Measurements from ENCODE around the gene SC5D.
A peak's percentile ranks its signal among the peaks of the same experiment; 100 is the strongest.

SC5D gene

DNA sequence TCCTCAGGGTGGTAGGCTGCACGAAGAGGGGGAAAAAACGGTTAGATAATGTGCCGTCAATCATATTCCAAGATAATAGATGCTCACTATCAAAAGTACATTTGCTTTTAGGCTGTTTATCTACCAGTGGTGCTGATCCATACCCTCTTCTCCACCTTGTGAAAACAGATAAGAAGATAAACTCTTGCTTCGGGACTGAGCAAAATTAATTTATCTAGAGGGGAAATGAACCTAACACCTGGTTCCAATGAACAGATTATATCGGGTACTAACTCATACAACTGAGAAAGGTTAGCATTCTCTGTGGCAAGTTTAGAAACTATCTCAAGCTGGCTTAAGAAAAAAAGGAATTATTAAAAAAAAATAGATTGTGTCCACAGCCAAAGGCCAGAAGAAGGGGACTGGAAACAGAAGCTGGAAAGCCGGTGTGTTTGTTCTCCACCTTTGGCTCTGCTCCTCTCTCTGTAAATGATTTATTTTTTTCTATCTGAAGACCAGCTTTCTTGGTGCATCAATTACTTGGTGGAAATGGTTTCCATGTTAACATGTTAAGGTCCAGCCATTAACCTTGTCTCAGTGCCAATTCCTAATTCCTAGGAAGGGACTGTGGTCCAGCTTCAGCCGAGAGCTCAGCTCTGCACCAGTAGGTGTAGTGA, 55.8 kb downstream of the SC5D start:
- no peak for TF ChIP-seq POU2F2 (IDR thresholded peaks at IDR 0.05; ENCODE audit: low read depth, low read length)
- no peak for TF ChIP-seq PAX5 (IDR thresholded peaks at IDR 0.05; ENCODE audit: insufficient read depth, low read length, severe bottlenecking)
- no peak for TF ChIP-seq TAF1 (IDR thresholded peaks at IDR 0.05; ENCODE audit: low read depth, low read length)
- no peak for TF ChIP-seq POLR2A (IDR thresholded peaks at IDR 0.05; ENCODE audit: low read depth, low read length)
- TF ChIP-seq SPI1 (IDR thresholded peaks at IDR 0.05; ENCODE audit: low read depth, low read length) = no peak; the same call in 1 of the 2 replicates
- TF ChIP-seq POLR2AphosphoS5 (IDR thresholded peaks at IDR 0.05; ENCODE audit: low read depth, low read length) = no peak
- DNase-seq (ENCODE audit: insufficient read length, low spot score) (no peak), FAIRE-seq (no peak)

- TF ChIP-seq POU2F2 (IDR thresholded peaks at IDR 0.05; ENCODE audit: low read depth, low read length) = no peak
- TF ChIP-seq POLR2AphosphoS5 (IDR thresholded peaks at IDR 0.05; ENCODE audit: low read depth, low read length) = no peak
- no peak for TF ChIP-seq SPI1 (IDR thresholded peaks at IDR 0.05; ENCODE audit: low read depth, low read length)
- no peak for TF ChIP-seq TAF1 (IDR thresholded peaks at IDR 0.05; ENCODE audit: low read depth, low read length)
- TF ChIP-seq PAX5 (IDR thresholded peaks at IDR 0.05; ENCODE audit: insufficient read depth, low read length, severe bottlenecking) = no peak
- peak; percentile 16 for FAIRE-seq
Measured at GRCh38 chr11:121349790-121350189, 57.2 kb downstream of the SC5D start.

GRCh38 chr11:121350314-121351082, 57.9 kb downstream of the SC5D start:
- no peak for TF ChIP-seq TAF1 (IDR thresholded peaks at IDR 0.05; ENCODE audit: low read depth, low read length)
- TF ChIP-seq SPI1 (IDR thresholded peaks at IDR 0.05; ENCODE audit: low read depth, low read length) = no peak
- TF ChIP-seq POU2F2 (IDR thresholded peaks at IDR 0.05; ENCODE audit: low read depth, low read length) = no peak
- no peak for TF ChIP-seq POLR2A (IDR thresholded peaks at IDR 0.05; ENCODE audit: low read depth, low read length)
- TF ChIP-seq PAX5 (IDR thresholded peaks at IDR 0.05; ENCODE audit: insufficient read depth, low read length, severe bottlenecking) = no peak
- no peak for DNase-seq (ENCODE audit: insufficient read length, low spot score)
- no peak for FAIRE-seq

More at GRCh38 chr11:121349790-121350189, 57.2 kb downstream of the SC5D start:
- no peak for DNase-seq (ENCODE audit: insufficient read length, low spot score)

DNA sequence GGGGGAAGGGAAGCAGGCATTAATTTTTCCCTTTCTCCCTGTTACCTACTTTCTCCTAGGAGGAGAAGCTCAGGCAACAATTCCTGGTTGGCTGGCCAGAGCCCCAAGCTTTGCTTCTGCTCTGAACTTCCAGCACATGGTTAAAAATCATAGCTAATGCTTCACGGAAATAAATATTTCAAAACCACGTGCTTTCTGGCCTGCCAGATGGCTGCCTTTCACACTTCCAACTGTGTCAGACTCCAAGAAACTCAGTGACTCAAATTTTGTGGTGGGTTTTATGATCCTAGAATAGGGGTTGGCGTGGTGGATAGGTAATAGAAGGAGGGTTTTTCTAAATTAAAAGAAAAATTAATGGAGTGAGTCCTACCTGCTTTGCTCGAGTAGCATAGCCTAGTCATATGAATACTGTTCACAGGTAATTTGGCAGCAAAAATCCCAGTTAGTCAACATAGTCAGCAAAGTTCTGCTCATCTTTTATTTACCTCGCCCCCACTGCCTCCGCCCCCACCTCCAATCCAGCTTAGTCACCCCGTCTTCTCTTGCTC, 58.6 kb downstream of the SC5D start:
- TF ChIP-seq SPI1 (IDR thresholded peaks at IDR 0.05; ENCODE audit: low read depth, low read length) = no peak
- TF ChIP-seq POU2F2 (IDR thresholded peaks at IDR 0.05; ENCODE audit: low read depth, low read length) = no peak
- TF ChIP-seq POLR2AphosphoS5 (IDR thresholded peaks at IDR 0.05; ENCODE audit: low read depth, low read length) = no peak
- no peak for TF ChIP-seq TAF1 (IDR thresholded peaks at IDR 0.05; ENCODE audit: low read depth, low read length)
- FAIRE-seq (no peak), DNase-seq (ENCODE audit: insufficient read length, low spot score) (no peak)

- TF ChIP-seq PAX5 (IDR thresholded peaks at IDR 0.05; ENCODE audit: insufficient read depth, low read length, severe bottlenecking) = no peak
- no peak for TF ChIP-seq POLR2A (IDR thresholded peaks at IDR 0.05; ENCODE audit: low read depth, low read length)
- no peak for TF ChIP-seq POLR2AphosphoS5 (IDR thresholded peaks at IDR 0.05; ENCODE audit: low read depth, low read length)
- no peak for TF ChIP-seq POU2F2 (IDR thresholded peaks at IDR 0.05; ENCODE audit: low read depth, low read length)
- TF ChIP-seq SPI1 (IDR thresholded peaks at IDR 0.05; ENCODE audit: low read depth, low read length) = no peak
- no peak for TF ChIP-seq TAF1 (IDR thresholded peaks at IDR 0.05; ENCODE audit: low read depth, low read length)
- no peak for FAIRE-seq
- DNase-seq (ENCODE audit: insufficient read length, low spot score) = no peak
Measured at GRCh38 chr11:121352251-121352891, 59.8 kb downstream of the SC5D start.

DNA sequence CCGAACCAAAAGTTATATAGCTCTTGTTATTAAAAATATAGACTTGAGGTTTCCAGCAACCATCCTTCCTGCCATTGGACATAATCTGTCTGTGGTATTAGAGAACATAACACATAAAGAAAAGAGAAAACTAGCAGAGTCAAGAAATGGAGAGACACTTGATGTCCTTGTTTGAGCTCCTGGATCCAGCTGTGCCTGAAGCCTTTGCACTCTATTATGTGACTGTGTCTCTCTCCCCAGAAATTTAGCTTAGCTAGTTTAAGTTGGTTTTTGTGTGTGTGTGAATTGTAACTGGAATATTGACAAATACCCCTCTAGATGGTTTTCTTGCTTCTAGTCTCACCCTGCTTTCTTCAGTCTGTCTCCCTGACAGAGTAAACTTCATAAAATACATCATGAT, 61.6 kb downstream of the SC5D start:
- no peak for FAIRE-seq
- no peak for TF ChIP-seq TAF1 (IDR thresholded peaks at IDR 0.05; ENCODE audit: low read depth, low read length)
- no peak for TF ChIP-seq SPI1 (IDR thresholded peaks at IDR 0.05; ENCODE audit: low read depth, low read length)
- TF ChIP-seq POLR2A (IDR thresholded peaks at IDR 0.05; ENCODE audit: low read depth, low read length) = no peak
- no peak for TF ChIP-seq PAX5 (IDR thresholded peaks at IDR 0.05; ENCODE audit: insufficient read depth, low read length, severe bottlenecking)

DNA sequence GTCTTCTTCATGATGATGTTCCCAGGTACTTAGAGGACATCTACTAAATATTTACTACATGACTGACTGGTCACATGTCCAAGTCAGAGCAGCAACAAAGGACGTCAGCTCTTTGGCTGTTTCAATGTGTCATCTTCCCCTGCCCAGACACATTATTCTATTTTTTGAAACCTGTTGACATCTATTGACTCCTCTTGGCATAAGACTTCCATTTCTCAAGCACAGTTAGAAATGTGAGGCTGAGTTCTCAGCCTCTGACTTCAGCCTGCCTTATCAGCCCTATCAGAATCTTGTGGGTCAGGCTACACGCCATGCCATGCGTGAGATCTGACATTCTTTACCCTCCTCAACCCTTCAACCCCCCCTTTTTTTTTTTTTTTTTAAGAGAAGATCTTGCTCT, 63.8 kb downstream of the SC5D start:
- FAIRE-seq (peak; percentile 5), DNase-seq (ENCODE audit: insufficient read length, low spot score) (no peak)
- no peak for TF ChIP-seq PAX5 (IDR thresholded peaks at IDR 0.05; ENCODE audit: insufficient read depth, low read length, severe bottlenecking)
- no peak for TF ChIP-seq POLR2A (IDR thresholded peaks at IDR 0.05; ENCODE audit: low read depth, low read length)
- no peak for TF ChIP-seq POLR2AphosphoS5 (IDR thresholded peaks at IDR 0.05; ENCODE audit: low read depth, low read length)
- no peak for TF ChIP-seq POU2F2 (IDR thresholded peaks at IDR 0.05; ENCODE audit: low read depth, low read length)
- no peak for TF ChIP-seq SPI1 (IDR thresholded peaks at IDR 0.05; ENCODE audit: low read depth, low read length)
- no peak for TF ChIP-seq TAF1 (IDR thresholded peaks at IDR 0.05; ENCODE audit: low read depth, low read length)

More for the DNA sequence above, 61.6 kb downstream of the SC5D start:
- DNase-seq (ENCODE audit: insufficient read length, low spot score) = no peak

Measured in GM12891 (cell line).